Fibroblast of pulmonary artery (primary cell): ENCODE measurements around the gene NACC1.
A peak's percentile ranks its signal among the peaks of the same experiment; 100 is the strongest.

Source experiments
- DNase-seq: peaks from one replicate; pipeline ENCODE4 v3.0.0-alpha.2; 2010; ENCODE audit warnings: low read depth
- H3K4me3 ChIP-seq: replicated peaks from 2 replicates; pipeline ENCODE4 v1.5.1; 2011; ENCODE audit warnings: low read depth, mild to moderate bottlenecking, control low read depth, low read length, moderate library complexity
- TF ChIP-seq, protein P1 (sequence below): IDR thresholded peaks from 2 replicates; pipeline ENCODE4 v1.5.1; 2011; ENCODE audit warnings: mild to moderate bottlenecking, control low read depth, low read length, inconsistent platforms; ENCODE audit errors: missing control alignments

Gene NACC1

GRCh38 chr19:13097033-13097462 is 21.0 kb upstream of the NACC1 start:
- DNase-seq: no peak
- TF ChIP-seq, protein P1, sequence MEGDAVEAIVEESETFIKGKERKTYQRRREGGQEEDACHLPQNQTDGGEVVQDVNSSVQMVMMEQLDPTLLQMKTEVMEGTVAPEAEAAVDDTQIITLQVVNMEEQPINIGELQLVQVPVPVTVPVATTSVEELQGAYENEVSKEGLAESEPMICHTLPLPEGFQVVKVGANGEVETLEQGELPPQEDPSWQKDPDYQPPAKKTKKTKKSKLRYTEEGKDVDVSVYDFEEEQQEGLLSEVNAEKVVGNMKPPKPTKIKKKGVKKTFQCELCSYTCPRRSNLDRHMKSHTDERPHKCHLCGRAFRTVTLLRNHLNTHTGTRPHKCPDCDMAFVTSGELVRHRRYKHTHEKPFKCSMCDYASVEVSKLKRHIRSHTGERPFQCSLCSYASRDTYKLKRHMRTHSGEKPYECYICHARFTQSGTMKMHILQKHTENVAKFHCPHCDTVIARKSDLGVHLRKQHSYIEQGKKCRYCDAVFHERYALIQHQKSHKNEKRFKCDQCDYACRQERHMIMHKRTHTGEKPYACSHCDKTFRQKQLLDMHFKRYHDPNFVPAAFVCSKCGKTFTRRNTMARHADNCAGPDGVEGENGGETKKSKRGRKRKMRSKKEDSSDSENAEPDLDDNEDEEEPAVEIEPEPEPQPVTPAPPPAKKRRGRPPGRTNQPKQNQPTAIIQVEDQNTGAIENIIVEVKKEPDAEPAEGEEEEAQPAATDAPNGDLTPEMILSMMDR: no peak
- H3K4me3 ChIP-seq: no peak overlapping the region

DNA sequence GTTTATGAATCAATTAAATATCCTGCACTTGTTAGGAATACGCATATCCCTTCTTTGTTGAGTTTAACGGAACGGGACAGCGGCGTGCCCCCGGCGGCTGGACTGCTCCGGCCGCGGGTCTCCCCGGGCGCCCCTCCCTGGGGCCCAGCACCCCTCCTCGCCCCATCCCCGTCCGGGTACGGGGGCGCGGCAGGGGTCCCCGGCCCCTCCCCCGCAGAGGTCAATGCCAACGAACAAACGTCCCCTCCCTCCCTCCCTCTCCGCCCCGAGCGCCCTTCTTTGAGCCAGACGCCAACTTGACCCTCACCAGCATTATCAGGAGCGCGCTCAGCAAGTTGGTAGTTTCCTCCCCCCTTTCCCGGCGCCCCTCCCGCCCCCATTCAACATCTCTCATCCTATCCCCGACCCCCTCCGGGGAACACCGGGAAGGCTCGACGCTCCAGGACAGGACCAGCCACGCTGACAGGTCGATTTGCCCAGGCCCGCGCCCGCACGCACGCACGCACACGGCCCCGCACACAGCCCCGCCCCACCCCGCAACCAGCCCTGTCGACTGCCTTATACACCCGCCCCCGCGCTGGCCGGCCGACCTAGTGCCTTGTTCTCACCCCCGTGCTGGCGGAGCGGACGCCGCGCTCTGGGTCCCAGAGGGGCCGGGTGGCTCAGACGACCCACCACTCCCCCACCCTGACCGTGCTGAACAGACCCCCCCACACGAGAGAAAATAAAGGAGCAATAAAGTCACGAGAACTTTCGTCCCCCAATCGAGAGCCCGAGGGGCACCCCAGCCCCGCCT is 20.4 kb upstream of the NACC1 start:
- TF ChIP-seq, protein P1: no peak
- no peak for DNase-seq
- H3K4me3 ChIP-seq: no peak overlapping the region

DNA sequence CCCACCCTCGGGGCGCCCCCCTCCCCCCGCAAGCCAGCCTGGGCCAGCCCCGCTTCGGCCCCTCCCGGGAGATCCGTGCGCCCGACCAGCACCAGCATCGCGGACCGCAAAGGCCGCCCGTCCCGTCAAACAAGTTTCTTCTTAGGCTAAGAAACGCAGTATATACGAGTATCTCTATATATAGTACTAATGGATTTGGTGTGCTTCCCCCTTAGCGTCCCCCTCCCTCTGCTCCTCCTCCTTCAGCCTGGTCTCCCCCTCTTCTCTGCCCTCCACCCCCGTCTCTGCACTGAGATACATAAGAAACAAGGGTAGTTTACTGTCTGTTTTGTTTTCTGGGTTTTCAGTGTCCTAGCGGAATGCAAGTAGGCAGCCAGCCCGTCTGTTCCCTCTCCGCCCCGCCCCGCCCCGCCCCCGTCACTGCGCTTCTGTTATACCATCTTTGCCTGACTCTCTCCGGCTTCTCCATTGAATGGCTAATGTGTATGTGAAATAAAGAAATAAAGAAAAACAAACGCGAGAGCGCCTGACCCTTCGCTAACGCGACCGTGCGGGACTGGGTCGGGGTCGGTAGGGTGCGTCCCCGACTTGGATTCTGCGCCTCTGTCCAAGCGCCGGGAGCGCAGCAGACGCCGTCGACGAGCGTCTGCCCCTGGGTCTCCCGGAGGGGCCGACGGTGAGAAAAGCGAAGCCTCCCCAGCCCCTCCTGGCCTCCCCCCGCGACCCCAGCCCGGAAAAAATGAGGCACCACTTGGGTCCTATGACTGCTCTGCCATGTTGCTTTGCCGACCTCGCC is 19.6 kb upstream of the NACC1 start:
- TF ChIP-seq, protein P1: no peak
- no peak overlapping the region for H3K4me3 ChIP-seq
- DNase-seq: peak; percentile 40

- H3K4me3 ChIP-seq: no peak overlapping the region
- DNase-seq: peak; percentile 37
- TF ChIP-seq, protein P1: no peak
Observed at GRCh38 chr19:13099073-13099999, 18.7 kb upstream of the NACC1 start.

- TF ChIP-seq, protein P1: no peak
- no peak for DNase-seq
- H3K4me3 ChIP-seq: no peak overlapping the region
Observed at GRCh38 chr19:13100031-13100588, 18.0 kb upstream of the NACC1 start.
